Fibroblast of mammary gland (primary cell): ENCODE results near the gene CEP55.

Source experiments
- DNase-seq: peaks from one replicate; pipeline ENCODE4 v3.0.0-alpha.2; 2010; ENCODE audit warnings: low read depth
- H3K4me3 ChIP-seq: 2 replicates; pipeline ENCODE4 v1.5.1; 2011; ENCODE audit warnings: low read depth, mild to moderate bottlenecking, low read length, moderate library complexity; ENCODE audit not compliant: control insufficient read depth
- TF ChIP-seq, protein P1 (sequence below): conservative IDR thresholded peaks from 2 replicates; pipeline ENCODE4 v1.5.1; 2011; ENCODE audit warnings: low read depth, low read length, inconsistent platforms; ENCODE audit not compliant: control insufficient read depth, insufficient read depth

Gene CEP55

DNA sequence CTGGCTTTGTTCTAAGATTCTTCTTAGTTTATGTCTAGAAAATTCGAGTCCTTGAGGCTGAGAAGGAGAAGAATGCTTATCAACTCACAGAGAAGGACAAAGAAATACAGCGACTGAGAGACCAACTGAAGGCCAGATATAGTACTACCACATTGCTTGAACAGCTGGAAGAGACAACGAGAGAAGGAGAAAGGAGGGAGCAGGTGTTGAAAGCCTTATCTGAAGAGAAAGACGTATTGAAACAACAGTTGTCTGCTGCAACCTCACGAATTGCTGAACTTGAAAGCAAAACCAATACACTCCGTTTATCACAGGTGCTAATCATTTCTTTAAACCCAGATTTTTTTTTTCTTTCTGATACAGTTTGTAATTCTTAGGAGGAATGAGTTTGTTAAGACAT lies 6.7 kb downstream of the CEP55 start:
- TF ChIP-seq, protein P1, sequence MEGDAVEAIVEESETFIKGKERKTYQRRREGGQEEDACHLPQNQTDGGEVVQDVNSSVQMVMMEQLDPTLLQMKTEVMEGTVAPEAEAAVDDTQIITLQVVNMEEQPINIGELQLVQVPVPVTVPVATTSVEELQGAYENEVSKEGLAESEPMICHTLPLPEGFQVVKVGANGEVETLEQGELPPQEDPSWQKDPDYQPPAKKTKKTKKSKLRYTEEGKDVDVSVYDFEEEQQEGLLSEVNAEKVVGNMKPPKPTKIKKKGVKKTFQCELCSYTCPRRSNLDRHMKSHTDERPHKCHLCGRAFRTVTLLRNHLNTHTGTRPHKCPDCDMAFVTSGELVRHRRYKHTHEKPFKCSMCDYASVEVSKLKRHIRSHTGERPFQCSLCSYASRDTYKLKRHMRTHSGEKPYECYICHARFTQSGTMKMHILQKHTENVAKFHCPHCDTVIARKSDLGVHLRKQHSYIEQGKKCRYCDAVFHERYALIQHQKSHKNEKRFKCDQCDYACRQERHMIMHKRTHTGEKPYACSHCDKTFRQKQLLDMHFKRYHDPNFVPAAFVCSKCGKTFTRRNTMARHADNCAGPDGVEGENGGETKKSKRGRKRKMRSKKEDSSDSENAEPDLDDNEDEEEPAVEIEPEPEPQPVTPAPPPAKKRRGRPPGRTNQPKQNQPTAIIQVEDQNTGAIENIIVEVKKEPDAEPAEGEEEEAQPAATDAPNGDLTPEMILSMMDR, result no peak
- no peak for DNase-seq
- H3K4me3 ChIP-seq, result no peak overlapping the region

GRCh38 chr10:93505075-93505474 lies 8.7 kb downstream of the CEP55 start:
- TF ChIP-seq, protein P1, result no peak
- no peak for DNase-seq
- no peak overlapping the region for H3K4me3 ChIP-seq

GRCh38 chr10:93509816-93510215 lies 13.4 kb downstream of the CEP55 start:
- DNase-seq, result no peak
- TF ChIP-seq, protein P1, result no peak
- H3K4me3 ChIP-seq, result no peak overlapping the region

DNA sequence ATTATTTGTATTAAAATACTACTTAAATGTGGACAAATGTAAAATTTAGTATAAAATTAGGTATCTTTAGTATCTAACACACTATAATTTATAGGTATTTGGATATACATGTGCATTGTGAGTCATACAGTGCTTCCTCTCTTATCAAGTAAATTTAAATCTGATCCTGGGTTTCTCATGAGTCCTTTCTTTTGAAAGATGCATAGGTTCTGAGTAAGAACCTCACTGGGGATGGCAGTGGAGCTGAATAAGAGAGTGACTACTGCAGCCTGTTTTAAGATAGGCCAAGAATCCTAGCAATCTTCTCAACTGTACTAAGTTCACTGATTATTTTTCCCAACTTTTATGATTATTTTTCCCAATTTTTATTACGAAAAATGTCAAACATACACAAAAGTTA lies 16.2 kb downstream of the CEP55 start:
- TF ChIP-seq, protein P1, result no peak
- no peak overlapping the region for H3K4me3 ChIP-seq
- peak; percentile 52 for DNase-seq

DNA sequence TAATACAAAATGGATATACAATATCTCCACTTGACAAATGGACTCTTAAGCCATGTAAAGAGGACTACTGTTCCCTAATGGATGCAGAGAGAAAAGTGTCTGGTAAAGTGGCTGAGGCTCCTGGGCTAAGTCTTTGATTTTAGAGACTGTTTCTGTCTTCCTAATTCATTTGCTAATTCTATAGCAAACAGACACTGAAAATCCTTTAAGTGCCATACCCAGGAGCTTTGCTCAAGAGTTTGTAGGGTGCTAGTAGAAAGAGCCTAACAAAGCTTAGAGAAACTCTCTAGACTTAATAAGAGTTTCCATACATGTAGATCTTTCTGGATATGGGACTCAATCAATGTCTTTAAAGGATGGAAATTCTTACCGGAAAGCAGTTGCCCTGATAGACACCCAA lies 16.7 kb downstream of the CEP55 start:
- no peak for DNase-seq
- TF ChIP-seq, protein P1, result no peak
- no peak overlapping the region for H3K4me3 ChIP-seq

- TF ChIP-seq, protein P1, result no peak
- no peak overlapping the region for H3K4me3 ChIP-seq
- no peak for DNase-seq
These were observed 18.1 kb downstream of the CEP55 start for GRCh38 chr10:93514521-93514920.
